HL-60 (cell line): ENCODE data around the gene KANSL1.
"Not testable (repeated sequence)": the region's sequence is repeated elsewhere in the genome, so short reads cannot be mapped to it uniquely, and the experiment has no call there.

ENCODE experiments used
- GABPA ChIP-seq: IDR thresholded peaks from 2 replicates; pipeline ENCODE4 v1.6.1; 2012; ENCODE audit warnings: low read depth
- POLR2AphosphoS5 ChIP-seq: IDR thresholded peaks from 2 replicates; pipeline ENCODE4 v1.6.1; 2012; ENCODE audit warnings: low read depth
- REST ChIP-seq: IDR thresholded peaks from 2 replicates; pipeline ENCODE4 v1.6.1; 2012; ENCODE audit warnings: low read depth; ENCODE audit not compliant: insufficient replicate concordance
- TF ChIP-seq, protein P1 (sequence below): IDR thresholded peaks from one replicate; pipeline ENCODE4 v1.5.1; 2011; ENCODE audit warnings: low read length, control low read depth, inconsistent platforms; ENCODE audit not compliant: insufficient read depth

- TF ChIP-seq, protein P1, sequence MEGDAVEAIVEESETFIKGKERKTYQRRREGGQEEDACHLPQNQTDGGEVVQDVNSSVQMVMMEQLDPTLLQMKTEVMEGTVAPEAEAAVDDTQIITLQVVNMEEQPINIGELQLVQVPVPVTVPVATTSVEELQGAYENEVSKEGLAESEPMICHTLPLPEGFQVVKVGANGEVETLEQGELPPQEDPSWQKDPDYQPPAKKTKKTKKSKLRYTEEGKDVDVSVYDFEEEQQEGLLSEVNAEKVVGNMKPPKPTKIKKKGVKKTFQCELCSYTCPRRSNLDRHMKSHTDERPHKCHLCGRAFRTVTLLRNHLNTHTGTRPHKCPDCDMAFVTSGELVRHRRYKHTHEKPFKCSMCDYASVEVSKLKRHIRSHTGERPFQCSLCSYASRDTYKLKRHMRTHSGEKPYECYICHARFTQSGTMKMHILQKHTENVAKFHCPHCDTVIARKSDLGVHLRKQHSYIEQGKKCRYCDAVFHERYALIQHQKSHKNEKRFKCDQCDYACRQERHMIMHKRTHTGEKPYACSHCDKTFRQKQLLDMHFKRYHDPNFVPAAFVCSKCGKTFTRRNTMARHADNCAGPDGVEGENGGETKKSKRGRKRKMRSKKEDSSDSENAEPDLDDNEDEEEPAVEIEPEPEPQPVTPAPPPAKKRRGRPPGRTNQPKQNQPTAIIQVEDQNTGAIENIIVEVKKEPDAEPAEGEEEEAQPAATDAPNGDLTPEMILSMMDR: not testable (repeated sequence)
- TF ChIP-seq POLR2AphosphoS5, REST, GABPA: not testable (repeated sequence)
Observed at GRCh38 chr17:46181316-46181715, 11.9 kb downstream of the KANSL1 start.
